A549 (cell line): ENCODE results near the gene ANAPC13. TPM values are rescaled to one million over a fixed set of nuclear protein-coding genes. Genes with fewer than 3 reads are reported as not detected.

Source experiments
- ATAC-seq, 2 experiments: fragments of 200-7000 bp in 1 of 2; fragments of >200 bp in 1 of 2; cut with Nextera tagmentation in 1 of 2; cut with Tn5 transposase in 1 of 2; 3 replicates each; pipeline versions ENCODE4 v1.8.0 to v1.9.1; 2018 to 2020; ENCODE audit warnings: mild to moderate bottlenecking in 1 of 2, moderate library complexity in 1 of 2
- CTCF ChIA-PET: fragments of 300-600 bp; sonication (Branson Sonifier 250); formaldehyde crosslinking; extraction: SDS; loops from one replicate; lab custom pipeline; 2021; ENCODE audit warnings: antibody characterized with exemption, inconsistent platforms; lab: Yijun Ruan, JAX
- POLR2A ChIA-PET: fragments of 350-600 bp; formaldehyde crosslinking; extraction: SDS; loops from one replicate; lab custom pipeline; 2021; ENCODE audit warnings: antibody characterized with exemption, inconsistent platforms; lab: Yijun Ruan, JAX
- DNase-seq, 2 experiments: peaks; one replicate each; pipeline versions ENCODE4 v3.0.0 to v3.0.0-alpha.2; 2011 to 2016; ENCODE audit warnings: low read depth in 1 of 2, low spot score in 1 of 2
- FAIRE-seq: peaks from 2 replicates; lab custom pipeline; 2011; peaks lifted over from hg19 to GRCh38; lab: Jason Lieb, UNC
- H3K27ac ChIP-seq, 2 experiments: fragments of >200 bp; sonication (Bioruptor Twin); formaldehyde crosslinking; 3 replicates each; pipeline ENCODE4 v1.5.1; 2016 to 2017
- H3K4me1 ChIP-seq: fragments of >200 bp; sonication (Bioruptor Twin); formaldehyde crosslinking; 3 replicates; pipeline ENCODE4 v1.6.1; 2016
- H3K4me2 ChIP-seq: fragments of >200 bp; sonication (Bioruptor Twin); formaldehyde crosslinking; 3 replicates; pipeline ENCODE4 v1.6.1; 2016
- H3K4me3 ChIP-seq: fragments of >200 bp; sonication (Bioruptor Twin); formaldehyde crosslinking; 3 replicates; pipeline ENCODE4 v1.5.1; 2016
- H3K9me3 ChIP-seq: fragments of >200 bp; sonication (Bioruptor Twin); formaldehyde crosslinking; 3 replicates; pipeline ENCODE4 v1.6.1; 2016
- ATOH8 ChIP-seq: fragments of 250-450 bp; sonication (Bioruptor Pico); IDR thresholded peaks from 2 replicates; pipeline ENCODE4 v1.5.0; 2020; ENCODE audit warnings: low read depth, mild to moderate bottlenecking, moderate library complexity
- BCL3 ChIP-seq: fragments of >200 bp; sonication (Bioruptor Twin); formaldehyde crosslinking; IDR thresholded peaks from 3 replicates; pipeline ENCODE4 v1.6.1; 2016
- BHLHE40 ChIP-seq: IDR thresholded peaks from 2 replicates; pipeline ENCODE4 v1.6.1; 2012; ENCODE audit warnings: low read depth, low read length, inconsistent platforms
- CBX2 ChIP-seq: fragments of 200-600 bp; sonication (generic); IDR thresholded peaks from 2 replicates; pipeline ENCODE4 v1.6.1; 2016; ENCODE audit warnings: low read depth, mild to moderate bottlenecking, borderline replicate concordance
- CHD4 ChIP-seq: fragments of 200-600 bp; sonication (generic); IDR thresholded peaks from 2 replicates; pipeline ENCODE4 v1.6.1; 2016; ENCODE audit warnings: antibody characterized with exemption, mild to moderate bottlenecking, borderline replicate concordance
- EHF ChIP-seq: fragments of 250-450 bp; sonication (Bioruptor Pico); IDR thresholded peaks from 2 replicates; pipeline ENCODE4 v1.5.0; 2020; ENCODE audit warnings: mild to moderate bottlenecking
- ELK1 ChIP-seq: fragments of 150-350 bp; IDR thresholded peaks from 2 replicates; pipeline ENCODE4 v1.6.1; 2014; ENCODE audit warnings: low read depth, mild to moderate bottlenecking, low read length
- EP300 ChIP-seq, 2 experiments: fragments of >200 bp; sonication (Bioruptor Twin); formaldehyde crosslinking; IDR thresholded peaks; 2 replicates in 1 of 2; 3 replicates in 1 of 2; pipeline ENCODE4 v1.6.1; 2016 to 2017
- ESRRA ChIP-seq: fragments of 150-350 bp; IDR thresholded peaks from 2 replicates; pipeline ENCODE4 v1.6.1; 2014; ENCODE audit warnings: mild to moderate bottlenecking, low read length, borderline replicate concordance
- FOXS1 ChIP-seq: fragments of 250-450 bp; sonication (Bioruptor Pico); IDR thresholded peaks from 2 replicates; pipeline ENCODE4 v1.5.0; 2020; ENCODE audit warnings: mild to moderate bottlenecking, moderate library complexity
- HDAC2 ChIP-seq: fragments of 200-600 bp; sonication (generic); IDR thresholded peaks from 2 replicates; pipeline ENCODE4 v1.6.1; 2016
- HEYL ChIP-seq: fragments of 250-450 bp; sonication (Bioruptor Pico); IDR thresholded peaks from 2 replicates; pipeline ENCODE4 v1.8.0; 2021; ENCODE audit warnings: mild to moderate bottlenecking, moderate library complexity
- HOXA7 ChIP-seq: fragments of 250-450 bp; sonication (Bioruptor Pico); IDR thresholded peaks from 2 replicates; pipeline ENCODE4 v1.5.0; 2020; ENCODE audit warnings: mild to moderate bottlenecking, moderate library complexity
- HOXB13 ChIP-seq: fragments of 250-450 bp; sonication (Bioruptor Pico); IDR thresholded peaks from 2 replicates; pipeline ENCODE4 v1.5.0; 2020; ENCODE audit warnings: low read depth, mild to moderate bottlenecking, moderate library complexity
- JUNB ChIP-seq: fragments of >200 bp; sonication (Bioruptor Twin); formaldehyde crosslinking; IDR thresholded peaks from 2 replicates; pipeline ENCODE4 v1.6.1; 2016
- KDM1A ChIP-seq: fragments of 200-600 bp; sonication (generic); IDR thresholded peaks from 2 replicates; pipeline ENCODE4 v1.6.1; 2016; ENCODE audit warnings: low read depth, mild to moderate bottlenecking
- MAZ ChIP-seq: fragments of 150-350 bp; IDR thresholded peaks from 2 replicates; pipeline ENCODE4 v1.6.1; 2014; ENCODE audit warnings: antibody characterized with exemption, low read depth, low read length, borderline replicate concordance
- MYC ChIP-seq: IDR thresholded peaks from 2 replicates; pipeline ENCODE4 v1.6.1; 2012; ENCODE audit warnings: mild to moderate bottlenecking, inconsistent platforms, low read length, improper control_type of control experiment, borderline replicate concordance
- NR3C1 ChIP-seq: fragments of >200 bp; sonication (Bioruptor Twin); formaldehyde crosslinking; IDR thresholded peaks from 3 replicates; pipeline ENCODE4 v1.6.1; 2017
- POLR2AphosphoS2 ChIP-seq: conservative IDR thresholded peaks from 2 replicates; pipeline ENCODE4 v1.6.1; 2012; ENCODE audit warnings: low read length, improper control_type of control experiment, inconsistent platforms
- RARB ChIP-seq: fragments of 250-450 bp; sonication (Bioruptor Pico); IDR thresholded peaks from 2 replicates; pipeline ENCODE4 v1.8.0; 2021; ENCODE audit warnings: mild to moderate bottlenecking, moderate library complexity
- RCOR1 ChIP-seq: fragments of 150-350 bp; IDR thresholded peaks from 2 replicates; pipeline ENCODE4 v1.6.1; 2014; ENCODE audit warnings: antibody characterized with exemption, low read length, low read depth
- REST ChIP-seq: fragments of 200-600 bp; sonication (generic); IDR thresholded peaks from 2 replicates; pipeline ENCODE4 v1.6.1; 2016; ENCODE audit warnings: antibody characterized with exemption, mild to moderate bottlenecking, moderate library complexity
- RFX5 ChIP-seq: fragments of 450-650 bp; IDR thresholded peaks from 2 replicates; pipeline ENCODE4 v1.7.1; 2014; ENCODE audit warnings: antibody characterized with exemption, mild to moderate bottlenecking, moderate library complexity
- RNF2 ChIP-seq: fragments of 200-600 bp; sonication (generic); IDR thresholded peaks from 2 replicates; pipeline ENCODE4 v1.6.1; 2016; ENCODE audit warnings: low read depth, mild to moderate bottlenecking, antibody characterized with exemption, moderate library complexity, borderline replicate concordance
- SMC3 ChIP-seq: fragments of >200 bp; sonication (Bioruptor Twin); formaldehyde crosslinking; IDR thresholded peaks from 3 replicates; pipeline ENCODE4 v1.6.1; 2018; ENCODE audit warnings: inconsistent platforms
- SREBF2 ChIP-seq: fragments of 450-650 bp; IDR thresholded peaks from 2 replicates; pipeline ENCODE4 v1.6.1; 2014; ENCODE audit warnings: mild to moderate bottlenecking, moderate library complexity
- TFCP2L1 ChIP-seq: fragments of 250-450 bp; sonication (Bioruptor Pico); IDR thresholded peaks from 2 replicates; pipeline ENCODE4 v1.5.0; 2021; ENCODE audit warnings: mild to moderate bottlenecking
- TP53 ChIP-seq: fragments of 250-450 bp; sonication (Bioruptor Pico); IDR thresholded peaks from 2 replicates; pipeline ENCODE4 v1.5.0; 2021; ENCODE audit warnings: mild to moderate bottlenecking, moderate library complexity
- USF2 ChIP-seq: fragments of 450-650 bp; IDR thresholded peaks from 2 replicates; pipeline ENCODE4 v1.6.1; 2014; ENCODE audit warnings: antibody characterized with exemption
- ZFP36 ChIP-seq: fragments of 450-650 bp; IDR thresholded peaks from 2 replicates; pipeline ENCODE4 v1.6.1; 2014; ENCODE audit warnings: borderline replicate concordance; ENCODE audit not compliant: partially characterized antibody
- ZNF302 ChIP-seq: fragments of 250-450 bp; sonication (Bioruptor Pico); IDR thresholded peaks from 2 replicates; pipeline ENCODE4 v1.9.0; 2021; ENCODE audit warnings: inconsistent platforms, mild to moderate bottlenecking, moderate library complexity
- WGBS: methylation state at CpG from one replicate; pipeline ENCODE4 v1.1.6; 2017; ENCODE audit errors: missing lambda C conversion rate; 5-methylcytosine and 5-hydroxymethylcytosine counted together
- polyA minus RNA-seq: library from RNA; depleted of rRNA, polyadenylated mRNA; stranded (reverse); fragments of >200 nt; gene quantifications from 2 replicates; pipeline ENCODE4 v1.2.3, GENCODE V29; 2011; rRNA and poly(A)+ RNA removed
- polyA plus RNA-seq, 4 experiments: library from polyadenylated mRNA; depleted of rRNA in 3 of 4; stranded (reverse); fragments of >200 nt; fragmentation: RNase III in 1 of 4; extraction: RNeasy Plus Mini Kit Qiagen cat#74134 plus additional on column Dnase treatment in 1 of 4; gene quantifications; 2 replicates in 3 of 4; 3 replicates in 1 of 4; pipeline ENCODE4 v1.2.3, GENCODE V29; 2011 to 2017

Gene ANAPC13
- polyA plus RNA-seq (2011; rRNA removed) (92.0 and 109 TPM in 2 replicates), polyA plus RNA-seq (2017; fragmentation: RNase III; extraction: RNeasy Plus Mini Kit Qiagen cat#74134 plus additional on column Dnase treatment) (50.3 to 51.2 TPM (median 50.3 TPM) in 3 replicates), polyA minus RNA-seq (12.9 and 14.3 TPM in 2 replicates)
- polyA plus RNA-seq (2012; cell fraction: cytosol; rRNA removed) = 28.2 and 31.2 TPM in 2 replicates
- polyA plus RNA-seq (2012; cell fraction: nucleus; rRNA removed) = 6.2 and 9.5 TPM in 2 replicates

- ChIA-PET POLR2A (interaction anchor here (0.6 to 1.4 kb wide), 5 partner anchors 12 to 173 kb away, joined by 3 to 5 read pairs (median 3); partner anchors contain the start of gene AMOTL2), CTCF (interaction anchor here (1.2 to 22.3 kb wide), 5 partner anchors 12 to 255 kb away, joined by 3 to 438 read pairs (median 22); partner anchors contain the start of gene AMOTL2)
- no peak for FAIRE-seq
- DNase-seq = peak; percentile 87 to 98
- Histone ChIP-seq H3K9me3 (no peaks in the 10 kb centered on the region), H3K4me2 (peak within 1 kb of the TSS; percentile 95), H3K4me3 (peak within 1 kb of the TSS; percentile 84), H3K4me1 (peaks cover 21% of the 10 kb centered on the region), H3K27ac (peak within 1 kb of the TSS; percentile 95 to 99)
- ATAC-seq = peak; percentile 91 to 93
- 0% methylated on average over 10 of the region's 81 CpGs for WGBS
- TF ChIP-seq CHD4 = no peak
- no peak for TF ChIP-seq HOXB13 (CRISPR knock-in tag)
- TF ChIP-seq BCL3 = no peak
- TF ChIP-seq ZNF302 (CRISPR knock-in tag) = no peak
- no peak for TF ChIP-seq RNF2
- TF ChIP-seq MAZ = no peak
- no peak for TF ChIP-seq RCOR1
- TF ChIP-seq SMC3 = no peak
- no peak for TF ChIP-seq EP300 (IDR thresholded peaks at IDR 0.05)
- no peak for TF ChIP-seq RARB (CRISPR knock-in tag)
- no peak for TF ChIP-seq ZFP36
- peak; percentile 91 for TF ChIP-seq USF2
- no peak for TF ChIP-seq JUNB
- TF ChIP-seq ELK1 = no peak
- TF ChIP-seq NR3C1 = no peak
- TF ChIP-seq FOXS1 (CRISPR knock-in tag) = no peak
- no peak for TF ChIP-seq TP53 (CRISPR knock-in tag)
- TF ChIP-seq EHF (CRISPR knock-in tag) = no peak
- TF ChIP-seq SREBF2 = no peak
- TF ChIP-seq ATOH8 = no peak
- TF ChIP-seq CBX2 = no peak
- TF ChIP-seq ESRRA = no peak
- TF ChIP-seq KDM1A = no peak
- TF ChIP-seq HOXA7 (CRISPR knock-in tag) = no peak
- peak; percentile 67 for TF ChIP-seq BHLHE40
- no peak for TF ChIP-seq HDAC2
- TF ChIP-seq REST = no peak
- no peak for TF ChIP-seq POLR2AphosphoS2
- no peak for TF ChIP-seq HEYL (CRISPR knock-in tag)
- TF ChIP-seq RFX5 = no peak
- no peak for TF ChIP-seq TFCP2L1 (CRISPR knock-in tag)
- TF ChIP-seq MYC = peak; percentile 26
Measured at GRCh38 chr3:134485718-134486576, at the start of gene ANAPC13, which contains the start of gene CEP63. Gene ANAPC13 (minus strand): TSS chr3:134485985. CDS start chr3:134482904, 3,081 bp downstream. Gene CEP63 (plus strand): TSS chr3:134486057. CDS start chr3:134495321, 9,264 bp downstream.
